Activated CD4-positive, alpha-beta T cell treated with anti-CD3 and anti-CD28 coated beads for 24 hours (primary cell): Measurements from ENCODE around the gene TAGLN2.

Experiments
- DNase-seq, 2 donors: peaks; one replicate each; pipeline ENCODE4 v3.0.0-alpha.2; 2020; ENCODE audit warnings: low read depth in 2 of 2

TAGLN2 gene

DNA sequence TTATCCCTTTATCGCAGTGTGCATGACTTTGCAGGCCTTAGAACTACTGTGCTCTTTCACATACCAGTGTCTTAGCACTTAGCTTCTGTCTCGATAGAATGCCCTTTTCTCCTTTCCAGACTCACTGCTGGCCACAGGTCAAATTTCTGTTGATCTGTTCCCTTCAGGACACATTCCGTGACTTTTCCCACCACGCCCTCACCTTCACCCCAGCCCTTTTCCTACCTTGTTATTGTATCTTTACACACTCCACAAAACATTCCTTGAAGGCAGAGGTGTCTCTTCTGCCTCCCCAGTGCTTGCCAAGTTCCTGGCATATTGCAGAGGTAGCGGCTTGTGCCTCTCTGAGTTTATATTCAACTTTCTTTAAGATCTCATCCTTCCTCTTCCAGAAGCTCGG is 23.8 kb upstream of the TAGLN2 start:
- no peak for DNase-seq

DNA sequence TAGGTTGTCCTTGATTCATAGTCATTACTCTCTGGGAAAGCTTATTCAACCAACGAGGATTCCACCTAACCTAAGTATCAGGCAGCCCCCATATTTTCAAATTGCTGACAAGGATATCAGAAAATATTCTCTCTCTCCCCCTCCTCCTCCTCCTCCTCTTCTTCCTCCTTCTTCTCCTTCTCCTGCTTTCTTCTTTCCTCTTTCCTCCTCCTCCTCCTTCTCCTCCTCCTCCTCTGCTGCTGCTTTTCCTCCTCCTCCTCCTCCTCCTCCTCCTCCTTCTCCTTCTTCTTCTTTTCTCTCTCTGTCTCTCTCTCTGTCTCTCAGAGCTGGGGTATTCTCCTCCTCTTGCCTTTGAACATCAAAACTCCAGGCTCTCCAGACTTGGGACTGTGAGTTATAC is 22.6 kb upstream of the TAGLN2 start:
- no peak for DNase-seq

DNA sequence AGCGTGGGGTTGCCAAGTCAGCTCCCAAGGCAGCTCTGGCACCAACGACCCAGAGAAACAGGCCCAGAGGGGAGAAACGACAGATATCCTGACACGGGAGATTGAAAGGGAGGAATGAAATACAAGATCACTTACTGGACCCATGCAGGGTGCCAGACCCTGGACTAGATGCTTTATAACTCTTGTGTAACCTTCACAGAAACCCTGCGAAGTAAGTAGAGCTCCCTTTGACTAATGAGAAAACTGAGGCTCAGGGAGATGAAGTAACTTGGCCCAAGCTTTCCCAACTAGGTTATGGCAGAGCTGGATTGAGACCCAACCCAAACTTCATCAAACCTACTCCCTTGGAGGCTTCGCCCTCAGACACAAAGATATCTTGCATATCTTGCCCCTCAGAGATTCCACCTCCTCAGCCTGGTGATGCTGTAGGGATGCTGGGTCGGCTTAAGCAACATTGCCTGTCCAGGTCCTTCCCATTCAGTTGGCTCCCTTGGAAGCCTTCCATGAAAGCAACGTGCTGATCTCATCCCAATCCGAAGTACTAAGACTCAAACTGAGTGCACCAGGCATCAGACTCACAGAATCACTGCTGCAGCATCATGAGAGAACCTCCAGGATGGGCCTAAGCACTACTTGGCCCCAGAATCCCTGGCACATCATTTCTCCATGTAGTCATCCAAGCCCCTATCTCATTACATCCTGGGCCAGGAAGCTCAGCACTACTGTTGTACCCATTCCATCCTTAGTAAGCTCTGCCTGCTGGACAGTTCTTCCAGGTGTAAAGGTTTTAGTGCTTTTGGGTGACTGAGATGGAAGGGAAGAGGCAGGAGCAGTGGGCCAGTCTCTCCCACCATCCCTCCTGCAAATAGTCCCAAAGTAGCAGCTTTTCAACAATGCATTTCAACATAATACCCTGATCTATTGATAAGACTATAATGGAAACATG is 21.2 kb upstream of the TAGLN2 start:
- no peak for DNase-seq

DNA sequence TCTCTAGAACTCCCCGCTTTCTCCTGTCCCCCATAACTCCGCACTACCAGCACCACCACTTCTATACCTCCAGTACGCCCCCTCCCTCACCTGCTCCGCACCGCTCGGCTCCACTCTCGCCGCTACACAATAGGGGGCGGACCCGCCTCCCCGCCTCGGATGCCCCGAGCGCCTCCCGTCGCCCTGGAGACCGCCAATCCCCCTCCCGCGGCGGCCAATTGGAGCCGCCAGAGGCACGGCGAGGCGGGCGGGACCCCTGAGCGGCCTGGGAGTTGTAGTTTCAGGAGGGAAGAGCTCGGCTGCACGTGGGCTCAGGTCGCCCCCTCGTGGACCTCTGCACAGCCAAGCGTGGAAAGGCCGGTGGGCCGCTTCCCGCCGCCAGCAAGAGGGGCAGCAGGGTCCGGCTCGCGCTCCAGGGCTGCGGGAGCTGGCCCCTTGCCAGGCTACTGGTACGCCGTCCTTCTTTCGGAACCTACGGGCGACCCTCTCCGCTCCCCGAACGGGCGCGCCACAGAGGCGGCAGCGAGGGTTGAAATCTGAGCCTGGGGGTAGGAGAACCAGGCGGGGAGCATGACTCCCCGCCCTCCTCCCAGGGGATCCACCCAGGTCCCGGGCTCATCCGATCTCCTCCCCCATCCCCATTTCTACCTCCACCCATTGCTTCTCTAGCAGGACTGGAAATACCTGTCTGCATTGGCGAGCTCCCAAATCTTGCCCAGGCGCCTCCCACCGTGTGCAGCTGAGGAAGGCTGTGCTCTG is 20.4 kb upstream of the TAGLN2 start, which contains the start of gene IGSF9:
TSS of gene IGSF9 (minus strand) at position 131 of the 759 bp plus-strand sequence. CDS start 2,159 bp downstream, outside the sequence.
- DNase-seq: peak; percentile 53 to 56

DNA sequence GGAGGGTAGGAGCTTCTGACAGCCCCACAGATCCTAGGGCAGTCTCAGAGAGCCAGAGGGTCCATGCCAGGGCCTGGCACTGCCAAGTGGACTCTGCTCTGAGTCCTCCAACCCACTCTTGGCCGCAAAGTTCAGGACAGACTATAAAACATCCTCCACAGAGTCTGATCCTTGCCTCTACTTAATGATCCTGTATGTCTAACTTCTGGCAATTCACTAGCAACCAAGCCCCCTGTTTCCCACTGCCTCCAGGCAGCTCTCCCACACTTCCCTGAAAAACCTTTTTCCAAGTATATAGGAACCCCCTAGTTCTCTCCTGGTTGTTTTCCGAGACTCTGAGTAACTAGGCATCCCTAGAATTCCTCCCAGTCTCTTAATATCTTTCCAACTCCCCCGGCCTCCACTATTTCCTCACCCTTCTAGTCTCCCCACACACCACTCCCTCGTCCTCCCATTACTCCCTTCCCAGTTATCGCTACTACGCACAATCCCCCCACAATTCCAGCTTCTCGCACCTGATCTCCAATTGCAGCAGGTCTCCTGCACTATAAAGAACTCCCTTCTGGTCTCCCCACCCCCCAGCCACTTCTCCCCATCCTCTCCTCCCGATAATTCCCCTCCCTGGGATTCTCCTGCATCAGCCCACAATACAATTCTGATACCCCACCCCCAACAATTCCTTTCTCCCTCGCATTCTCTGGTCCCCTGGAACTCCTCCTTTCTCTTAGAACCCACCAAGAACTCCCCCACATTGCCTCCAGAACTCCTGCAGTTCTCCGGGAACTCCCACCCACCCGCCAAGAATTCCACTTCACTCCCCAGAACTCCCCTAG is 19.5 kb upstream of the TAGLN2 start:
- DNase-seq: no peak

DNA sequence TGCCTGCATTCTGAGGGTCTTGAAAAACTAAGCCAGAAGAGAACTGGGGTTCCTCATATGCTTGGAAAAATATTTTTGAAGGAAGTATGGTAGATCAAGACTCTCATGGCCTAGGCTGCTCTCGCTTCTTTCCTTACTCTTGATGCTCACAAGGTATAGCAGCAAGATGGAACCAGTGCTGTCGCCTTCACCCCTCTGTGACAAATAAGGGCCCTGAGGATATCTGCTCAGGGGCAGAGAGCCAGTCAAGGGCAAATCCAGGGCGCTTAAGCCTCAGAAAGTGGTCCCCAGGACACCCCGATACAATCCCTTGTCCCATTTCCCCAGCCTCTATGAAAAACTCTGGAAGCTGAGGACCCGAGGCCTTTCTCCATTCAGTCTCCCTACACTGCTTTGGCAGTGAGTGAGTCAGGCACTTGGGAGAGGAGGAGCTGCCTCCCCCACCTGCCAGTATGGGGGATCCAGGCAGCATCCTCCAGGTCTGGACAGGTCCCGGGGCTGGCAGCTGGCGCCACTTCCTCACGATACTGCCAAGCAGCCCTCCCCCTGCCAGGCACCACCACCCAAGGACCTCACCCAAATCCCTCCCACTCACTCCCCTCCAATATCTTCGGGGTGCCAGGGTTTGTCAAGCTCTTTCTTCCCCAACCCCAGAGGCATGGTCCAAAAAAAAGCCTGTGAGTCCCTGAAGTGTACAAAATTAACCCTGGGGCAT is 18.8 kb upstream of the TAGLN2 start:
- DNase-seq: no peak

DNA sequence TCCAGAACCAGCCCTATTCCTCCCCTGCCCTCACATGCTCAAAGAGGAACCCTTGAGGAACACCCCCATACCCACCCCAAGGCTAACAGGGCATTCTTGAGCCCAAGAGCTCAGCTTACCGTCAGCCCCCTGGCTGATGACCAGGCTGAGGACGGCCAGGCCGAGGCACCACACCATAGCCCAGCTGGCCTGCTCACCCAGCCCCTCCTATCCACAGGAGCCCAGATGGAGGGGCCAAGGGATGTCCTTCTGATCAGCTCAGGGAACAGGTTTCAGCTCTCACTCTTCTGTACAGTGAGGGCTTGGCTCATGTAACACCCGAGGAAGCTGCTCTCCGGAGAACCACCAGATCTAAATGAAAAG is 18.0 kb upstream of the TAGLN2 start:
- DNase-seq: no peak

DNA sequence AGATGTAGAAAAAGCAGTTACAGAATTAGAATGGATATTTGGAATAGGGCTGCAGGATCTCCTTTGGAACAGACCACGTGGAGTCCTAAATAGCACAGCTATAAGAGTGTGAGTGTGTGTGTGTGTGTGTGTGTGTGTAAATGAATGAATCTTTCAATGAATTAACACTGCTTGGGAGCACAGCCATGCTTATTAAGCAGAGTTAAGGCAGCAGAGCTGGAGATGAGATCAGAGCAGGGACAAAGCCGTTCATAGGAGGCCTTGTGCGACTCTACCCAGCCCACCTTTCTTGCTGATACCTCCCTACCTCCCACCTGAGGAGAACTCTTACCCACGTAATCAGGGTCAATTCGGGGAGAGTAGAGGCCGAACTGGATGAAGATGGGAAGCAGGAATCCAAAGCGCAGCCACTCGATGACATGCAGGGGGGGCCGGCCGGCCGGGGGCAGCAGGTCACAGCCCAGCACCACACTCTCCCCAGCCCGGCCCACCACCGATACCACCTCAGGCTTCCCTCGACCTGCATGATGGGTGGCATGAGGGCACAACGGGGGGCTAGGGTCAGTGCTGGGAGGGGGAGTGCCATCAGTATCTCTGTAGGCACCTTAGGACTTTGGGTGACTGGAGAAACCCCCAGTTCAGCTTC is 17.4 kb upstream of the TAGLN2 start:
- DNase-seq: no peak

DNA sequence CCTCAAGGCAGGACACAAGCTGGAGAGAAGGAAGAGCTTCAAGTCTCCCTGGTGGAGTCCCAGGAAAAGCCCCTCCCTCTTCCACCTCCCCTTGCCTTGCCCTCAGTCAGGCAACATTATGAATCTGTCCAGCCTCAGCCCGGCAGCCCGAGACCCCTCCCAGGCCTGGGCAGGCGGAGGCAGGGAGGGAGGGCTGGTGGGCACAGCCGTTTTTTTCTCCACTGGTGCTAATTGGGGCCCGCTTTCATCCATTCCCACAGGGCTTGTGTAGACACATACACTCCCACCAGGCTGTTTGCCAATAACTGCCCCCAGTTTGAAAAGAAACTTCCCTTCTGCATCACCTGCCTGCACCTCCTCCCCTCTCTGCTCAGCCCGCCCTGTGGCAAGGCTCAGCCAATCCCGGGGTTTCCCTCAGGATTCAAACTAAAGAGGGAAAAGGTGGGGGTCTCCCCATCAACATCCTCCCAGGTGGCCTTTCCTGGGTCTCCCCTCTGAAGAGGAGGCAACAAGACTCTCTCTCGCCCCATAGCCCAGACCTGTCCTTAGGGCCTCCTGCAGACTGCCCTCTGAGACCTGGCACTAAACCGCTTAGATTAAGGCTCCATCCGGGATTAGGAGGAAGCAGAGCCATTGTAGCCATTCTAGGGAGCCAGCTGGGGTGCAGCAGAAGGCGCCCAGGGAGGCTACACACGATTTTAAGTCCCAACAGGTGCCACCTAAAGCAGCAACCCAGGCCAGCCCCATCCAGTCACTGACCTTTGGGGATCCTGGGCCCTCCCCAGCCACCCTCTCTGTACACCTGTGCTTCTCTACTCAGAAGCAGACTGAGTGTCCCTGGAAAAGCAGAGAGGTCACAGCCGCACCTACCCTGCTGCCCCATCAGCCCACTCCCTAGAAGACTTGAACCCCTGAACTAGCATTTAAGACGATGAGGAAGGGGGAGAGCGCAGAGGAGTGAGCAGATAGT is 16.6 kb upstream of the TAGLN2 start:
- DNase-seq: no peak

DNA sequence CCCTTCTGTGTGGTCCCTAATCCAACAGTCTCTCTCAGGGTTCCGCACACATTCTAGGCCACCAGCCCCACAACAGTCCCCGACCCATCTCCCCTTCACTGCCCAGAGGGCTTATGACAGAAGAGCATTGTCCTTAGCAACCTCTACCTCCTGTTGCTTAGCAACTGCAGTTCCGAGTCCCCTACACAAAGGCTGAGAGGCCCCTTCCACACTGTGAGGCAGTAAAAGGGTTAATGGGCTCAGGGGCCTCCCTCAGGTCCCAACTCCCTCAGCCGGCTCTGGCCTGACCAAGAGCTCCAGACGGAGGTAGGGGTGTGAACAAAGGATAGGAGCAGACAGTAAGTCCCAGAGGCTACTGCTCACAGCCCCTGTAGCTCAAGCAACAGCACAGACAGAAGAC is 15.8 kb upstream of the TAGLN2 start:
- DNase-seq: no peak

DNA sequence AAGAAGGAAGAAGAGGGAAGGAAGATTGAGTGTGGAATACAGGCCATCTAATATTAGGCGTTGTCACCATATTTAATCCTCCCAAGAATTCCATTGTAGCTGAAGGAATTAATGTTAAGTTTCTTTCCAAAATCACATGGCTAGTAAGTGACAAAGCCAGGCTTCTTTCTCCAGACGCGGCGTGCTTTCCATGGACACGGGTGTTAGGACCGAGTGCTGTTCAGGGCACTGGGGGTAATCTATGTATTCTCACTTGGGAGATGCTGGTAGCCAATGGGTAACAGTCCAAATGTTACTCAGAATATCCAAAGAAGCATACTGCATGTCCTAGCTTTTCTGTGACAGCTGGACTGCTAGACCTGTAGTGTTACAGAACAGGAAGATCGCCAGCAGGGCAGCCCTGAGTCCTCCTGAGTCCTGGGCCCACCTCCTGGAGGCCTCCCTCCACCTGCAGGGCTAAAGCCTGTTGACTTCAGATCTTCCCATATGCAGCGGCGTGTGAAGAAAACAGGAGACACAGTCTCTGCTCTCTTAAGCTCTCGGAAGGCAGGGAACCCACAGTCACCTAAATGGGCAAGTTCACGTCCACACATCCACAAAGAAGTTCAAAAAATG is 14.8 kb upstream of the TAGLN2 start:
- no peak for DNase-seq

DNA sequence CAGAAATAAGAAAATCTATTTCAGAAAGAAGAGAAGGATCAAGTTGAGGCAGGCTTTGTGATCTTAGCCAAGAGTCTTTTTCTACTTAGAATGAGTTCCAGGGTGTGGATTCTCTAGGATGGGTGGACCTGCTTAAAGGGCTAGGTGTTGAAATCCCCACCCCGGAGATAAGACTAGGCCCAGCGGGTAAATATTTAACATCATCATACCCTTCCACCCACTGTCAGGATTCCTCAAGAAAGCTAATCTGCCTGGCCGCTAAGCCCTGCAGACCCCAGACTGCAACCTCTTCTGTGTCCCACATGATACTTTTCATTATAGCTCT is 14.3 kb upstream of the TAGLN2 start:
- DNase-seq: no peak

DNA sequence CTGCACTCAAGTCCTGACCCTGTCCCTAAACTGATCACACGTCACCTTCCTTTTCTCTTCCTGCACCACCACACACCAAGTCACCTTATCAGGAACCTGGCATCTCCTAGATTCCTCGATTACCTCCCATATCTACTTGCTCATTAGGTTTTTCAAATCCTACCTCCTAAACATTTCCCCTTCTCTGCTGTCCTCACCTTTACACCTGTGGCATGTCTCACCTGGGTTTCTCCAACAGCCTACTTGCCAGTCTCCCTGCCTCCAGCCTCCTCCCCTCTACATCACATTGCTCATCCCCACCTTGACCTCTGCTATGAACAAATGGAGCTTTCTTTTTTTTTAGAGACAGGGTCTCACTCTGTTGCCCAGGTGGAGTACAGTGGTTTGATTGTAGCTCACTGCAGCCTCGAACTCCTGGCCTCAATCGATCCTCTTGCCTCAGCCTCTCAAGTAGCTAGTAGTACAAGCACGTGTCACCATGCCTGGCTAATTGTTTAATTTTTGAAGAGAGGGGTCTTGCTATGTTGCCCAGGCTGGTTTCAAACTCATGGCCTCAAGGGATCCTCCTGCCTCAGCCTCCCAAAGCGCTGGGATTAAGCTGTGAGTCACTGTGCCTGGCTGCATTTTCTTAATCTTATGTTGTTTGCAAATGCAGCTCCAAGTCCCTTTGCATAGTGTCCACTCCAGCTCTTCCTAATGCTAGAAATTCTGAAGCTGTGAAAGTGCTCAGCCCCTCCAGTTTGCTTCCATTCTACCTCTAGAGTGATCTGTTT is 13.8 kb upstream of the TAGLN2 start:
- no peak for DNase-seq

DNA sequence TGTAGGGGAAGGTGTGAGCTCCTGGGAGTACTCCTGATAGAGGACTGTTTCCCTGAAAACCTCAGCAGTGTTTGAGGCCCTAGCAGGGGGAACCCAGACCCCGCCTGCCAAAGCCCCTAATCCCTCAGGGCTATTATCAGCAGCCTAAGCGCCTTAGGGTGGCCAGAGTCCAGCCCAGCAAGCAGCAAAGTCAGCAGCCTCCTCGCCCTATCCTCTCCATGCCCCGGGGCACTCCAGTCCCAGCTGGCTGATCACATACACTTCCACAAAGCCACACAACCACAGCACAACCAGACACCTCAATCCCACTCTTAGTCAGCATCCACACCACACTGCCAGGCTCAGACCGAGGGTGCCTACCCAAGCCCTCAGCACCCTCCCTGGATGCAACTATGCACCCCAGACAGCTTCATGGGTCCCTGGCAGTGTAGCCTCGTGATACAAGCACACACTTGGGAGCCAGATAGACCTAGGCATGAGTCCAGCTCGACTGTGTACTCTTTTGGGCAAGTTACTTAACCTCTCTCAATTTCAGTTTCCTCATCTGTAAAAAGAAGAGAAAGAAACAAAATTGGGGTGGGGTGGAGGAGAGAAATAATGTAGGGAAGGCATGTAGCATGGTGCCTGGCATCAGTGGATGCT is 13.0 kb upstream of the TAGLN2 start:
- no peak for DNase-seq

DNA sequence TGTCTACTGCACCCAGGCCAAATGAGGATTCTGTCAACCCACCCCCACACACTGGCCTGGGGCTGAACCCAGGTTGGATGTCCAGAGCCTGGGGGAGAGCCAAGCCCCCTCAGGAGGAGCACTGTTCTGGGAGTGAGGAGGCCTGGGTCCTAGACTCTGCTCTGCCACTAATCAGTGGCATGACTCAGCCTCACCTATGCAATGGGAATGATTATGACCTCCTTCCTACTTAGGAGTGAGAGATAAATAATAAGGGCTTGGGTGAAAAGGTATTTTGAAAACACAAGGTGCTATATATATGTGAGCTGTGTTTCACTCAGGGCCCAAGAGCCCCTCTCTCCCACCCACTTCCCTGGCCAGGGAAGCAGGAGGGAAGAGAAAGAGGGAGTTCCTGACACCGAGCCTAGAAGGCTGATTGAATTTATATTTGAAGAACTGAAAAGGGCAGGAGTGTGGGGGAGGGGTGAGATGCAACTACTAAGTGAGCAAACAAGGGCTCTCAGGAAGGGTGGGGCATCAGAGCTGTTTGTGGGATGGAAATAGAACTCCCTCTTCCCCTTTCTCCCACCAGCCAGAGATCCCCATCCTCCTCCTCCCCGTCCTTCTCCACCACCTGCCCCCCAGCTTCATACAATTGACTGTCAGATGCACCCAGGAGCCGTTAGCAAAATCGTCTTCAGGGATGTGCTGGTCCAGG is 11.9 kb upstream of the TAGLN2 start:
- DNase-seq: no peak

DNA sequence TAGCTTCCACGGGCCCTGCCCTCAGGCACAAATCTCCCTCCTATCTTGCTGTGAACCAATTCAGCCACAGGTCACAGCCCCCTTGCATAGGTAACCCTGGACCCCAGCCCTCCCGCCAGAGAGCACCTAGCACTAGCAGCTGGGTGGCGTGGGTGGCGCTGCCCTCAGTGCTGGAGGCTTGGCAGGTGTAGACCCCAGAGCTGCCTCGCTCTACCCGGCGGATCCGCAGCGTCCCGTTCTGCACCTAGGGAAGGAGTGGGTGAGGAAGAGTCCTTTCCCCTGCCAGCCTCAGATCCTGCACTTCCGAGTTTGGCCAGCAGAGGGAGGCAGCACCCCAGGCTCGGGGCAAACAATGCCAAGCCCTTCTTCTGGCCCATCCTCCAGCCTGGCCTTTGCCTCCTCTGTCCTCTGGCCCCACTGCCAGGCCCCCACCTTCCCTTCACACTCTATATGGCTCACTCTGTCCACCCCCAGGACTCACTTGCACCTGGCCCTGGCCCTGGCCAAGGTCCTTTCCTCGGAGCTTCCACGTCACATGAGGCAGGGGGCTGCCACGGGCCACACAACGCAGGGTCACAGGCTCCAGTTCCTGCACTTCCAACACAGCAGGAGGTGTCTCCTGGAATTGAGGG is 11.1 kb upstream of the TAGLN2 start:
- DNase-seq: peak; percentile 74 to 81

DNA sequence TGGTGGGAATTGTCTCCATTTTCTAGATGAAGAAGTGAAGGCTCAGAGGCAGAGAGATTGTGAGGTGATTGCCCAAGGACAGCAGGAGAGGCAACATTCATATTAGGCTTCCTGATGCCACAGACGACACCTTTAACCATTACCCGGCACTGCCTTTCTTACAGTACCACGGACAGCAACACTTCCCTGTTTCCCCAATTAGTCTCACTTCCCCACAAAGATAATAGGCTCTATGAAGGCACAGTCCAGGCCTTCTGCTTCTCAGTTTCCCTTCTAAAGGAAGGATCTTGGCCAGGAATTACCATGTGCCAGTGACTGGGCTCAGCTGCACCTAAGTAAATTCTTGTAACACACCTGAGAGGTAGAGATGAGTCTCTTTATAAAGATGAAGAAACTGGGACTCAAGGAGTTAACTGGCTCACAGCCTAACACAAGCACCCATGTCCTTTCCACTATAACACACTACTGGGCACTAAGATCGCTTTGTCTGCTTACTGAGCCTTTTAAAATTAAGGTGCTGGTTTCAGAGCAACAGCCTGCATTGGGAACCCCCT is 10.5 kb upstream of the TAGLN2 start:
- DNase-seq: no peak
